ENCODE data around the gene ZNF841.
"Not testable (repeated sequence)": the region's sequence is repeated elsewhere in the genome, so short reads cannot be mapped to it uniquely, and the experiment has no call there.

The ZNF841 gene

GRCh38 chr19:52066258-52066863, 29.2 kb downstream of the ZNF841 start:
- no peak for DNase-seq (ENCODE audit: low read depth)

- DNase-seq (ENCODE audit: low read depth), result no peak
Observed at GRCh38 chr19:52065399-52065798, 30.2 kb downstream of the ZNF841 start.

GRCh38 chr19:52056480-52056879, 39.1 kb downstream of the ZNF841 start:
- DNase-seq (ENCODE audit: low read depth), result not testable (repeated sequence)

GRCh38 chr19:52051736-52052135, 43.8 kb downstream of the ZNF841 start:
- DNase-seq (ENCODE audit: low read depth), result not testable (repeated sequence)

- DNase-seq (ENCODE audit: low read depth), result peak; percentile 52
Observed at GRCh38 chr19:52048555-52049501, 46.7 kb downstream of the ZNF841 start, which contains the start of gene ZNF432. TSS of gene ZNF432 (minus strand) at chr19:52048838. CDS start at chr19:52046868, 1,970 bp downstream.

GRCh38 chr19:52039169-52039568, 56.4 kb downstream of the ZNF841 start:
- DNase-seq (ENCODE audit: low read depth), result no peak

- no peak for DNase-seq (ENCODE audit: low read depth)
Observed at GRCh38 chr19:52034051-52034728, 61.4 kb downstream of the ZNF841 start.

GRCh38 chr19:52028780-52029123, 66.8 kb downstream of the ZNF841 start:
- no peak for DNase-seq (ENCODE audit: low read depth)

- DNase-seq (ENCODE audit: low read depth), result peak; percentile 69
Observed at GRCh38 chr19:52028027-52028779, 67.4 kb downstream of the ZNF841 start, which contains the start of gene ZNF614. TSS of gene ZNF614 (minus strand) at chr19:52028379. CDS start at chr19:52025745, 2,634 bp downstream.

GRCh38 chr19:52026255-52026990, 69.1 kb downstream of the ZNF841 start:
- DNase-seq (ENCODE audit: low read depth), result not testable (repeated sequence)

GRCh38 chr19:52024478-52024877, 71.1 kb downstream of the ZNF841 start:
- DNase-seq (ENCODE audit: low read depth), result not testable (repeated sequence)

- DNase-seq (ENCODE audit: low read depth), result no peak
Observed at GRCh38 chr19:52022193-52022592, 73.4 kb downstream of the ZNF841 start.

GRCh38 chr19:52020506-52020905, 75.1 kb downstream of the ZNF841 start:
- DNase-seq (ENCODE audit: low read depth), result no peak
